NT2/D1 (cell line): ENCODE results near the gene CARMIL1.

ENCODE experiments used
- SUZ12 ChIP-seq: IDR thresholded peaks from 2 replicates; pipeline ENCODE4 v1.6.1; 2011; ENCODE audit not compliant: insufficient read length, insufficient read depth; ENCODE audit errors: extremely low read depth
- YY1 ChIP-seq: IDR thresholded peaks from 2 replicates; pipeline ENCODE4 v1.6.1; 2011; ENCODE audit not compliant: insufficient read length, insufficient read depth

DNA sequence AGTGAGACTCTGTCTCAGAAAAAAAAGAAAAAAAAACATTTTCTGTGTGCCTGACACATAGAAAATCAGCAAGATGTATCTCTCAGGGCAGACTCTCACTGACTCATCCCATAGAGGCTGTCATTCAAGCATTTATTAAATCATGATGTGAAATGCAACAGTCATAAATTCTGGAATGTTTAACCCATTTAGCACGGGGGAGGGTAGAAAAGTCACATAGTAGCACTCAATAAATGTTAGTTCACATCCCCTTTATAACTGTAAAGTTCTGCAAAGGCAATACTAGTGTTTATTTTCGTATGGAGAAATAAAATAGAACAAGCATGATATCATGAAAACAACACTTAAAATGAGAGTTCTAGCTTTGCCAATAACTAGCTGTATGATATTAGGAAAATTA, 15.5 kb upstream of the CARMIL1 start:
- no peak for TF ChIP-seq YY1
- no peak for TF ChIP-seq SUZ12
